GM12872 (cell line): ENCODE measurements around the gene UNC5B.

Experiments
- TF ChIP-seq, protein P1 (sequence below): IDR thresholded peaks from 3 replicates; pipeline ENCODE4 v1.5.1; 2011; ENCODE audit warnings: low read depth, mild to moderate bottlenecking, low read length, moderate library complexity; ENCODE audit not compliant: insufficient read depth

Gene UNC5B

DNA sequence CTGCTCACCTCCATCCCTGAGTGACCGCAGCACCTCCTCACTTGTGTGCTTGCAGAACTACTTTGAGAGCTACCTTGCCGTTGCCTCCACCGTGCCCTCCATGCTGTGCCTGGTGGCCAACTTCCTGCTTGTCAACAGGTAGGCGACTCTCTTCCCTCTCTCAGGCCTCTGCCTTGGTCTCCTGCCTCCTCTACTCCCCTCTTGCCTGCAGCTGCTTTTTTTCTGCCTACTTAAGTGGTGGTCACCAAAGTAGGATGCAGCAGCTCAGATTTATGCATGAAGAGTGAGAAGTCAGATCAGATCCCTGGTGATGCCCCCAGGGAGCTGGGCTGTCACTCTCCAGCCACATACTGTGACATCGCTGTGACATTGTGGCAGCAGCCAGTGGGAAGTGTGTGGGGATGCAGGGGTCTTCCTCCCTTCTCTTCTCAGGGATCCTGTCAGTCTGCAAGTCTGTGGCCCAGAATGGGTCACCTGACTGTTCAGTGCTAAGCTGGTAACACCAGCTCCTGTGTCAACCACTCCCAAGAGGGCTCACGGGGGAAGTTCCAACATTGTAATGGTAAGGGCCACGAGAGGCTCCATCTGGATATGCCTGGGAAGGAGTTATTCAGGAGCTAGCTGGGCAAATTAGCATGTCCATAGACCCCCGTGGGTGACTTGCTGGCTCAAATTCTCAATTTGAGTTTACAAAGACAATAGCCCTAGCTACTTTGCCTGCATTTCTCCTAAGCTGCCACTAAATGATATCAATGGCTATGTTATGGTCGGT lies 132.0 kb downstream of the UNC5B start:
- TF ChIP-seq, protein P1, sequence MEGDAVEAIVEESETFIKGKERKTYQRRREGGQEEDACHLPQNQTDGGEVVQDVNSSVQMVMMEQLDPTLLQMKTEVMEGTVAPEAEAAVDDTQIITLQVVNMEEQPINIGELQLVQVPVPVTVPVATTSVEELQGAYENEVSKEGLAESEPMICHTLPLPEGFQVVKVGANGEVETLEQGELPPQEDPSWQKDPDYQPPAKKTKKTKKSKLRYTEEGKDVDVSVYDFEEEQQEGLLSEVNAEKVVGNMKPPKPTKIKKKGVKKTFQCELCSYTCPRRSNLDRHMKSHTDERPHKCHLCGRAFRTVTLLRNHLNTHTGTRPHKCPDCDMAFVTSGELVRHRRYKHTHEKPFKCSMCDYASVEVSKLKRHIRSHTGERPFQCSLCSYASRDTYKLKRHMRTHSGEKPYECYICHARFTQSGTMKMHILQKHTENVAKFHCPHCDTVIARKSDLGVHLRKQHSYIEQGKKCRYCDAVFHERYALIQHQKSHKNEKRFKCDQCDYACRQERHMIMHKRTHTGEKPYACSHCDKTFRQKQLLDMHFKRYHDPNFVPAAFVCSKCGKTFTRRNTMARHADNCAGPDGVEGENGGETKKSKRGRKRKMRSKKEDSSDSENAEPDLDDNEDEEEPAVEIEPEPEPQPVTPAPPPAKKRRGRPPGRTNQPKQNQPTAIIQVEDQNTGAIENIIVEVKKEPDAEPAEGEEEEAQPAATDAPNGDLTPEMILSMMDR, result no peak

DNA sequence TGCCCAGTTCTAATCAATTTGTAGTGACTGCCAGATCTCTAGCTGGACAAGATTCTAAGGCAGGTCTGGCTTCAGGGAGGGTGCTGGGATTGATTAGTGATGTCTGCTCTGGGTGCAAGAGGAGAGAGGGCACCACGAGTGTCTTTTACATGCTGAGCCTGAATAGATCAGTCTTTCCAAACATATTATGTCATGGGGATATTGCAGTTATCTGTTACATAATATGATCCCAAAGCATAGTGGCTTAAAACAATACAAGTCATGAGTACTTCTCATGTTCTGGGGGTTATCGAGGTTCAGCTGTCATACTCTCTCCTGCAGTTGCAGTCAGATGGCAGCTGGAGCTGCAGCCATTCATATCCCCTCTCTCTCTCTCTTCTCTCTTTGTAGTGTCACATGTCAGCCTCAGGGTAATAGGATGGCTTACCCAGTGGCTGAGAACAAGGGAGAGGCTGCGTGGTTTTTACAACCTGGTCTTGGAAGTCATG lies 132.7 kb downstream of the UNC5B start:
- TF ChIP-seq, protein P1, result no peak

GRCh38 chr10:71345694-71346093 lies 133.3 kb downstream of the UNC5B start:
- TF ChIP-seq, protein P1, result no peak

DNA sequence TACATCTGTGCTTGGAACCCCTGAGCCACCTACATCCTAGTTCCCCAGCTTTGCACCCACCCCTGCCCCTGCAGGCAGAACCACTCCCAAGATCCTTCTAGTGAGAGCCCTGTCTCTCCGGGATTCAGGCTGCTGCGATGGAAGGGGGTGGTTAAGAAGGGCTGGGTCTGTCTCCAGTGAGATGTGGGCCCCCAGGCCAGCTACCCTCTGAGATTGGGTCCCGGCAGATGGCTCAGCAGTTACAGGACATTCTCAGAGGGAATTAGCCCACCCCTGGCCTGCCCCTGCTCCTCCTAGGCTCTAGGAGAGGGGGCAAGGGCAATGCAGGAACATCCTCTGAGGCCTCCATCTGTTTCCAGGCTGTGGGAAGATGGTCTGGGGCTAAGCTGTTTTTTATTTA lies 134.4 kb downstream of the UNC5B start:
- TF ChIP-seq, protein P1, result no peak

DNA sequence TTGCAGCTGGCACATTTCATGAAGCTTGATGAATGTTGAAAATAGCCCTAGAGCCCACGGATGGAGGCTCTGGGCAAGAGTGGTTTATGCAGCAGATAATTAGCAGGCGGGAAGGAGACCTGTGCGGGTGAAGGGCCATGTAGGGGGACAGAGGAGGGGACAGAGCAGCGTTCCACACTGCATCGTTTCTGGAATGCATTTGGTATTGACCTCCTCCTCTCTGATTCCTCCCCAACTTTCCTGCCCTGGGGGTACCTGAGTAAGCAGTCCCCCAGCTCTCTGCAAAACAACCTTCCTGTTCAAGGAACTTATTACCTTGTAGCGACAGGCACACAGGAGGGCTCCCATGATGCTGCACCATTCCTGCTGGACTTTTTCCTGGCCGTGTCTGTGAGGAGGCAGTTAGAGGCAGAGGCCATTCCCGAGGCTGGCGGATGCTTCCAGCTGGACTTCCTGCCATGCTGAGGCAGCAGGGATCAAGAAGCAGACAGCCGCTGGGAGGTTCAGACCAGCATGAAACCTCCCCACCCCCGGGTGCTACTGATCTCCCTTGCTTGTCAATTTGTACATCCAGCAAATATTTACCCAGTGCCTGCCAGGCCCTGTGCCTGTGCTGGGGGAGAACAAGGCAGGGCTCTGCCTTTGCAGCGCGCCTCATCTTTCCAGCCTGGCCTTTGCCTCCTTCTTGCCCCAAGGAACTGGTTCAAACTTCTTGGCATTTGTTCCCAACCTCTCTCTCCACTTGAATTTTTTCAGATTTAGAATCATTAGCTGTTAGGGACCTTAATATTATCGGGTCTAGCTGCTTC lies 135.4 kb downstream of the UNC5B start:
- TF ChIP-seq, protein P1, result no peak

DNA sequence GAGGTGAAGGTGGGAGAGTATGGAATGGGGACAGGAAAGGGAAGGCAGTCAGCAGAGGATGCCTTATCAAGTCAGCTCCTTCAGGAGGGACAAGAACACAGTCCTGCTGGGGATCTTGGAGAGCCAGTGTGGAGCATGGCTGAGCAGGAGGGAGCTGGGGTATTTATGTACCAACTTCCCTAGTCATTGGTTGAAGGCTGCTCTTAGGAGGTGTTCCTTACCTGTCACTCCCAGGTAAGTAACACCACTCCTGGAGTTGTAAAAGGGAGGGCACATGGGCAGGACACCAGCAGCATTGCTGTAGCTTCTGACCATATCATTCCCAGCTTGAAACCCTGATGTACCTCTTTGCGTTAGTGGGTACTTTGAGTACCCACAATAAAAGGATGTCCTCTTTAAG lies 136.5 kb downstream of the UNC5B start:
- TF ChIP-seq, protein P1, result no peak

- TF ChIP-seq, protein P1, result no peak
Measured at GRCh38 chr10:71349406-71349805, 137.0 kb downstream of the UNC5B start.
